Measurements from ENCODE around the gene HSPA4.
"Not testable (repeated sequence)": the region's sequence is repeated elsewhere in the genome, so short reads cannot be mapped to it uniquely, and the experiment has no call there.

Gene HSPA4

DNA sequence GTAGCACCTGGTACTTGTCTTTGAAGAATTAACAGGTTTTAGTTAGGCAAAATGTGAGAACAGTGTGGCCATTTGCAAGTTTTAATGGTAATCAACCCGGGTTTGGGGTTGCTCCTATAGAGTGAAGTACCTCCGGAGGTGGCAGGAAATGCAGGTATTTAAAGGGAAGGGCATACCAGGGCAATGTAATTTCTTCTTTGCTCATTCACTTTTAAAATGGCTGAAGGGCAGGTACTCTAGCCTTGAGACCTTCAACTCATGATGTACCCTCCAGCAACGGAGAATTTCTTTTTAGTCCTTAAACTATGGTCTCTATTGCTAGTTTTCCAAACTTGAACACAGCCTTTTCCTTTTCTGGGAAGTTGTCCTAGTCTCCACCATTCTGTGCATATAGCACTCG, 1.3 kb upstream of the HSPA4 start:
- DNase-seq (ENCODE audit: low spot score), result no peak

DNA sequence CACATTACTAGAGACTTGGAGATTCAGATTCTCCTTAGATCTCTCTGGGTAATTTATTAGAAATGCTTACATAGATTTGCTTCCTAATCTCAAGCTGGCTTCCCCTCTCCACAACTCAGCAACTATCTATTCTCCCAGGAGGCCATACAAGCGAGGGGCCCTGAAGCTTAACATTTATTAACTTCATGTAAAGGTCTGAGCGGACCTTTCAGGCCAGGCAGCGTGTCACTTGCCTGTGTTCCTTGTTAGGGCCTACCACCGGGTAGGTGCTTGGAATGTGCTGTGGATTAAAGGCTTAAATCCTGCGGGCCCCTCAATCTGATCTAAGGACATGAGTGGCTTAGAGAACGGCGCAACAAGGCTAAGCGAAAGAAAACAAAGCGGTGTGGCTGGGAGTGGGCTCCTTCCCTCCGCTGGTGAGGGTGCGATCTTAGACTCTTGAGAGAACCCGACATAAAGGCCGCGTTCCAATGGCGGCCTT, 712 bp upstream of the HSPA4 start:
- DNase-seq (ENCODE audit: low spot score), result no peak

DNA sequence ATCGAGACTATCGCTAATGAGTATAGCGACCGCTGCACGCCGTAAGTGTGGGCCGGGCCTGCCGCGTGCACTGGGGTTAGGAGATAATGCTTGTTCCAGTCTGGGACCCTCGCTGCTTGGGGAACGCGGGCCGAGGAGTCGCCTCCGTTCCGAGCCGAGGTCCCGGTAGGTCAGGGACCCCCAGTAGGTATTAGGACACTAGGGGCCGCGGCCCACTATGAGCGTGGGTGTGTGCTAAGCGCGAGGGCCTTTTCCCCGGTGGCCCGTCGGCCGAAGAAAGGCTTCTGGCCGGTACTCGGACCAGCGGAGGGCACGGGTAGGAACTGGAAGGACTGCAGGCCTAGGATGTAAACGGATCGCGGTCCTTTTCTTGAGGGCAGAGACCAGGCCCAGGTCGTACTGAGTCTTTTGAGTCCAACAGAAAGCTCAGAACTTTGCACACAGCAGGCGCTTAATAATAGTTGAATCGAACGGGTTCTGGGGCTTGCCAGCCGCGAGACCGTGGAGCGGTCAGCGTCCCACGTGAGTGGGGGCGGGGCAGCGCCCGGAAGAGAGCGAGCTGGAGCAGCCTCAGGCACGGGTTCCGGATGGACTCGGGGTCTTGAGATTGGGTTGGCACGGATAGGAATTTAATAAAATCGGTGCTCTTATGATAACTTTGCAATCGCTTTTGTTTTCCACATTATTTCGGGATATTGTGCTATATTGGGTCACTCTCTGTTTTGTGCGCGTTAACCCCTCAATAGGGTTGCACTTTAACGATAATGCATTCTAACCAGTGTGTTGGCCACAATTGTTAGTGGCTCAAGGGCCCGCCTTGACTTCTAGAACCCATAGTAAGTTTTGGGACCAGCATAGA, 733 bp downstream of the HSPA4 start:
- DNase-seq (ENCODE audit: low spot score), result peak; percentile 10

DNA sequence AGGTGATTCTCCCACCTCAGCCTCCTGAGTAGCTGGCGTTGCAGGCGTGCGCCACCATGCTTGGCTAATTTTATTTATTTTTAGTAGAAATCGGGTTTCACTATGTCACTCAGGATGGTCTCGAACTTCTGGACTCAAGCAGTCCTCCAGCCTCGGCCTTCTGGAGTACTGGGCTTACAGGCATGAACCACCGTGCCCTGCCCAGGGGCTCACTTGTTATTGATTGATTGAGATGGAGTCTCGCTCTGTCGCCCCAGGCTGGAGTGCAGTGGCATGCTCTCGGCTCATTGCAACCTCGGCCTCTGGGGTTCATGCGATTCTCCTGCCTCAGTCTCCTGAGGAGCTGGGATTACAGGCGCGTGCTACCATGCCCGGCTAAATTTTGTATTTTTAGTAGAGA, 1.6 kb downstream of the HSPA4 start:
- no peak for DNase-seq (ENCODE audit: low spot score)

DNA sequence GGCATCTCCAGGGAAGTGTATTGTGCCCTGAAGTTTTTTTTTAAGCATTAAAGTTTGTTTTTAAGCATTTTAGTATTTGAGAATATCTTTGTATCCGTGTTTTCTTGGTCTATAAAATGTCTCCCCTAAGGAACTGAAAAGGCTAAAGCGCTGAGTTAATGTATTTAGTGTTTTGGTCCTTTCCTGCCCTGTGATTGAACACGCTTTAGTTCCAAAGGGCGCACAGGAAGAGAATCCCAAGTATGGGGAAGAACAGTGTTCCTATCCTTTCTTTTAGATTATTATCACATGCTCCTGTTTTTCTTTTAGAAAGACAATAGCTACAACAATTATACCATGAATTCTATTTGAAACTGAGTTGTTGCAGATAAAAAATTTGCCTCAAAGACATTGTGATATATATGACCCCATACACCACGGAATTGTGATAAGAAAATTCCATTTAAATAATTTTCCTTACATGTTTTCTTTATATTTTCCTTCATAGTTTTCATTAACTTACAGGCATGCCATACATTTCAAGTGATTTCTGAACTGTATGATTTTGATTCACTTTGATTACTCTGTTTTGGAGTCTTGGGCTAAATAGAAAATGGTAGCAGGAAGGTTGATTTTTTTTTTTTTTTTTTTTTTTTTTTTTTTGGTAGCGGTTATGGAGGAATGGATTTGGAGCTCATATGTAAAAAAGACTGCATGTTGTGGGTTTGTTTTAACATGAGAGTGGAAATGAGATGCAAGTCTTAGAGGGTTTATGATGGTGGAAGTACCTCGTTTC, 3.1 kb downstream of the HSPA4 start:
- no peak for DNase-seq (ENCODE audit: low spot score)

DNA sequence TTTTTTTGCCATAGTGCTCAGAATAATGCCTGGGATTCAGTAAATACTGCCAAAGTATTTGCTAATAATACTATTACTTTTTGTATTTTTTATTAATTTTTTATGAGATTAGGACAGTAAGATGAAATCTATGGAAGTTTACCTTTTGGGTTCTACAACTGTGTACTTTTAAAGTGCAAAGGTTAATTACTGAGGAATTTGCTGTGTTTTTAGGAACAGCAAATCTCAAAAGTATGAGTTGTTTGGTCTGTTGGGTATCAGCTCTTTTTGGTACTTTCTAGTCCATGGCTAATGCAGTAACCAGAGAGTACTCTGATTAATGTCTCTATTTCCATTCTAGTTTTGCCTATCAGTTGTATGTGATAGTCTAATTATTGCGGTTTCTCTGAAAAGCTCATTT, 5.1 kb downstream of the HSPA4 start:
- DNase-seq (ENCODE audit: low spot score), result no peak

DNA sequence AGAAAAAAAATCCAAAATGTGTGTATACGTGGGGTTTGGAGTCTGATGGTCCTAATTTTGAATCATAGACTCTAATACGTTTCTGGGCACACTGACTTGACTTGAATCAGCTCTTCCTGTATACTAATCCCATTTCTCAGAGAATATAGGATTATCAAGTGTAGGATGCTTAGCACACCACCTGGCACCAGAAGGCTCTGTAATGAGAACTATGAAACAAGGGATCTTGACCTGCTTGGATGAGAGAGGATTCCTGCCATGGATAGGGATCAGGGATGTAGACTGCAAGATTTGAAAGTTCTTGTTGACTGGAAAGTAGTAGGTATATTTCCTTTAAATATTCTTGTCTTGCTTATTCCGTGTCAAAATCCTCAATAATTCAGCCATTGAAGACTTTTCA, 7.8 kb downstream of the HSPA4 start:
- no peak for DNase-seq (ENCODE audit: low spot score)

DNA sequence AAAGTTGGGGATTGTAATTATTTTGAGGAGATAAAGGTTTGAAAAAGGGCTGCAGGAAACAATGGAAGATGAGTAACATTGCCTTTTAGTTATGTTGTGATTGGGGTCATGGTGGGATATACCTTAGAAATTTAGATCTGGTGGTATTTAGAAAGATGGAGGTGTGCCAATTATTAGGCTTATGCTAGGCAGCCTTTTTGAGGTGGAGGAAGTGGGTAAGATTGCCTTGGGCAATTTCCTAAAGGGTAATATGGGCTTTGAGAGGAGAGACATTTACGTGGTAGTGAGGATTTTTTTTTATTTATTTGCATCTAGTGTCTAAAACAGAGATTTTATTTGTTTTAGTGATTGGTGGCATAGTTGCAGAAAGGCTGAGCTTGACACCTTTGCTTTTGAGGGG, 10.5 kb downstream of the HSPA4 start:
- no peak for DNase-seq (ENCODE audit: low spot score)

DNA sequence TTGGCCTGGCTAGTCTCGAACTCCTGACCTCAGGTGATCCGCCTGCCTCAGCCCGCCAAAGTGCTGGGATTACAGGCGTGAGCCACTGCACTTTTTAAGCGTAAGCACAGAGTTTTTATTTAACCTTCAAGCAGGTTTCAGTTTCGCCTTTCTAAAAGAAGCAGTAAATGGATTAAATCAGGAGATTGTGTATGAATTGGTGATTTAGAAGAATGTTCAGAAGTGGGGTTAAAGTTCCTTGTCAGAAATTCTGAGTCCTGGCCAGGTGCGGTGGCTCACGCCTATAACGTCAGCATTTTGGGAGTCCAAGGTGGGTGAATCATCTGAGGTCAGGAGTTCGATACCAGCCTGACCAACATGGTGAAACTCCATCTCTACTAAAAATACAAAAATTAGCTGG, 12.2 kb downstream of the HSPA4 start:
- no peak for DNase-seq (ENCODE audit: low spot score)

DNA sequence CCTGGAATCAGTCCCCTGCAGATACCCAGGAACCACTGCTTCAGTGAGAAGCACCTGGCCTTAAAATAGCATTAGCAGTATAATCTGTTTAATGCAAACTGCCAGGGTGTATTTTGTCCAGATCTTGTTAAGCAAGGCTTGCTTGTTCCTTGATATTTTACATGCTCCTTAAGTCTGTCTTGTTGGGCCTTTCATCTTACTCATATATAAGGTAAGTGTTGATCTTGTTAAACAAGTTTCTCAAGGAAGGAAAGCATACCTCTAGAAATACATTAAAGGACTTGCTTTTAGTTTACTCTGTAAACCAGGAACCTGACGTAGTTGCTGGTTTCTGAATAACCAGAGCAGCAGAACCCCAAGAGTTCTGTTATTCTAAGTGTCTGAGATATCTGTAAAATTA, 13.7 kb downstream of the HSPA4 start:
- no peak for DNase-seq (ENCODE audit: low spot score)

DNA sequence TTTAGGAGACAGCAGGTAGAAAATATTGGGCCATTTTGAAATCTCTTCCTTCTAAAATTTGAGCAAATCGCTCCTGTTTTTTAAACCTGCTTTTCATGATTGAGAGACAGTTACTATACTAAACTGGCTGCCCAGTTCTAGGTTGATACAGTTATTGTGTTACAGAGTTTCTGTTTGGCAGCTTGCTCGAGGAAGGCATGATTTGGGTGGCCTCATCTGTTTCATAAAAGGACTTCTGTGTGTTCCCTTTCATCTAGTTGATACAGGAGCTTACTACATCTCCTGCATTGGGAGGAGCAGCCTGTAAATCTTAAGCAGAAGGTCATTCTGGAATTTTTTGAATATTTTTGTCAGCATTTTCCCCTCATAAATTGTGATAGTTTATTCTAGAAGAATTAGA, 14.2 kb downstream of the HSPA4 start:
- DNase-seq (ENCODE audit: low spot score), result no peak

DNA sequence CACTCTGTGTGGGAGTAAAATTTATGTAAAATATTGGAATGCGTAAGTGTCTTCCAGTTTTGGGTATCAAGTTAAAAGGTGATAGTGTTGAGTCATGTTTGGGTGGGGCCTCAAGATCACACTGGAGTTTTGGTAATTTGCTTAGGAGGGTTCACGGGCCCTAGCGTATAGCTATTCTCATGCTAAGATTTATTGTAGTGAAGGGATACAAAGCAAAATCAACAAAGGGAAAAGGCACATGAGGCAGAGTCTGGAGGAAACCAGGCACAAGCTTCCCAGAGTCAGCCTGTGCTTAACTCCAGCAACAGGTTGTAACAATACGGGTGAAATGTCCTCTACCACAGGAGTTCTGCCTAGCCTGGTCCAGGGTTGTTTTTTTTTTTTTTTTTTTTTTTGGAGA, 20.2 kb downstream of the HSPA4 start:
- DNase-seq (ENCODE audit: low spot score), result no peak

DNA sequence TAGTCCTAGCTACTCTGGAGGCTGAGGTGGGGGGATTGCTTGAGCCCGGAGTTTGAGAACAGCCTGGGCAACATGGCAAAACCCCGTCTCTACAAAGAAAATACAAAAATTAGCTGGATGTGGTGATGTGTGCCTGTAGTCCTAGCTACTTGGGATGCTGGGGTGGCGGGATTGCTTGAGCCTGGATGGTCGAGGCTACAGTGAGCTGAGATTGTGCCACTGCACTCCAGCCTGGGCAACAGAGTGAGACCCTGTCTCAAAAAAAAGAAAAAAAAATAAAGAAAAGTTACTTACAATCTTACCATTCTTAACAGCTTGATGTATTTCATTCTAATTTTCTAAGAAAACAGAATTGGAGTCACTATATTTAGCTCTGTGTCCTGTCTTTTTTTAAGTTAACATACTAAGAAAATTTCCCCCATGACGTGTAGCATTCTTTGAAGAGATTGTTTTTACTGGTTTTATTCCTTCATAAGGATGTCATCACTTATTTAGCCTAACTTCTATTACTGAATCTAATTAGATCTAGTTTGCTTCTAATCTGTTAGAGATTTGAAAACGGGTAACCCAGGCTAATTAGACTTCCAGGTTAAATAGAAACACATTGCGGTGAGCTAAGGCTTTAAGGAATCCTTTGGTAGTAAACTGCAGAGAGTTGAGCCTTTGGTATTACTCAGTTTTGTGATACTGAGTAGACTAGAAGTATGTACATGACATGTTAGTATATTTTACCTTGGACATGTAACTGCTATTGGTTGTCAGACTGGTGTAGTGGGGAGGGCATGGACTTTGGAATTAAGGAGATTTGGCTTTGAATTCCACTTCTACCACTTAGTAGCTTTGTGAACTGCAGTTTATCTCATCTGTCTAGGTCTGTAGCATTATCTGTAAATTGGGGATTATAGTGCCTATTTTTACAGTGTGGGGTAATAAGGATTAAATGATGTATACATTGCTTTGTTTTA, 24.0 kb downstream of the HSPA4 start:
- DNase-seq (ENCODE audit: low spot score), result no peak

DNA sequence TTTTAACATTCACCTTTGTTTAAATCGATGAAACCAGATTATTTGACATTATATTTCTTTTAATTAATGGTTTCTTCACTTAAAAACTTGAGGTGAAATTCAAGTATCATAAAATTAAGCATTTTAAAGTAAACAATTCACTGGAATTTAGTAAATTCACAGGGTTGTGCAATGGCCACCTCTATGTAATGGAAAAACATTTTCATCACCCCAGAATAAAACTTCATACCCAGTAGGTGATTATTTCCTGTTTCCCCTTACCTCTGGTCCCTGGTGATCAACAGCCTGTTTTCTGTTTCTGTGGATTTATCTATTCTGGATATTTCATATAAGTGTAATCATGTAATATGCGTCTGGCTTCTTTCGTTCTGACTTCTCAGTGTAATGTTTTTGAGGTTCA, 27.2 kb downstream of the HSPA4 start:
- DNase-seq (ENCODE audit: low spot score), result no peak

DNA sequence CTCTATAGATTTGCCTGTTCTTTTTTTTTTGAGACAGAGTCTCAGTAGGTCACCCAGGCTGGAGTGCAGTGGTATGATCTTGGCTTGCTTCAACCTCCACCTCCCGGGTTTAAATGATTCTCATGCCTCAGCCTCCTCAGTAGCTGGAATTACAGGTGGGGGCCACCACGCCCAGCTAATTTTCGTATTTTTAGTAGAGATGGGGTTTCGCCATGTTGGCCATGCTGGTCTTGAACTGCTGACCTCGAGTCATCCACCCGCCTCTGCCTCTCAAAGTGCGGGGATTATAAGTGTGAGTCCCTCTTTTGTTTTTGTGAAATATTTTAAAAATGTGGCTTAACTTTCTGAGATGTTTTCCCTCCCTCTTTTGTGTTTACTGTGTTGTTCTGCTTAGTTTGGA, 29.2 kb downstream of the HSPA4 start:
- no peak for DNase-seq (ENCODE audit: low spot score)

DNA sequence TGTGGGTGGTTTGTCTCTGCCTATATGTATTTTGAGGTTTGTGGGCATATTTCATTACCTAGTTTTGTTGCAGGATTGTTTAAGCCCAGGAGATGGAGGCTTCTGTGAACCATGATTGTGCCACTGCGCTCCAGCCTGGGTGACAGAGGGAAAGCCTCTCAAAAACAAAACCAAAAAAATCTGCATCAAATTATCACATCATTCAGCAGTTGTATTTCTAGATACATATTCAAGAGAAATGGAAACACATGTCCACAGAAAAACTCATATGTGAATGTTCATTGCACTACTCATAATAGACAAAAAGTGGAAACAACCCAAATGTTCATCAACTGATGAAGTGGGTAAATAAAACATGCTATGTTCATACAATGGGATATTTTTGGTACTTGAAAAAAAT, 29.9 kb downstream of the HSPA4 start:
- DNase-seq (ENCODE audit: low spot score), result no peak

DNA sequence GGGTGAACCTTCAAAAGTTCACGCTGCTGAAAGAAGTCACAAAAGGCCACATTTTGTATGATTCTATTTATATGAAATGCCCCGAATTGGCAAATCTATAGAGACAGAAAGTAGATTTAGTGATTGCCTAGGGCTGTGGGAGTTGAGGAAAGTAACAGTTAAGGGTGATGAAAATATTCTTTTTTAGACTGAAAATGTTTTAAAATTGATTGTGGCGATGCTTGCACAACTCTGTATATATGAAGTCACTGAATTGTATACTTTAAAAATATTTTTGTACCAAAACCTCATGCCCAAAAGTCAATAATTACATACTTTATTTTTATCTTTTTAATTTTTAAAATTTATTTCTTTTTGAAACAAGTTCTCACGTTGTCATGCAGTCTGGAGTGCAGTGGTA, 30.3 kb downstream of the HSPA4 start:
- no peak for DNase-seq (ENCODE audit: low spot score)

DNA sequence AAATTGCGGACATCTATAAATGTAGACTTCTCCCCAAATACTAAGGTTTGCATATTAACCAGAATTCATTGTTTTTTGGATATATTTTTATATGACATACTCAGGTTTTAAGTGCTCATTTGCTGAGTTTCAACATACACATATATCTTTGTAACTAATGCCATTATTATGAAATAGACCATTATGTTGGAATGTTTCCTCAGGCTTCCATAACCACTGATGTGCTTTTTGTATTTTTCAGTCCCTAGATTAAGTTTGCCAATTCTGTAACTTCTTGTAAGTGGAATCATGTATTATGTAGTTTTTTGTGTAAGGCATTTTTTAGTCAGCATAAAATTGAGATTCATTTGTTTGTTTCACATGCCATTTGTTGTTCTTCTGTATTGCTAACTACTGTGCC, 32.1 kb downstream of the HSPA4 start:
- DNase-seq (ENCODE audit: low spot score), result no peak

DNA sequence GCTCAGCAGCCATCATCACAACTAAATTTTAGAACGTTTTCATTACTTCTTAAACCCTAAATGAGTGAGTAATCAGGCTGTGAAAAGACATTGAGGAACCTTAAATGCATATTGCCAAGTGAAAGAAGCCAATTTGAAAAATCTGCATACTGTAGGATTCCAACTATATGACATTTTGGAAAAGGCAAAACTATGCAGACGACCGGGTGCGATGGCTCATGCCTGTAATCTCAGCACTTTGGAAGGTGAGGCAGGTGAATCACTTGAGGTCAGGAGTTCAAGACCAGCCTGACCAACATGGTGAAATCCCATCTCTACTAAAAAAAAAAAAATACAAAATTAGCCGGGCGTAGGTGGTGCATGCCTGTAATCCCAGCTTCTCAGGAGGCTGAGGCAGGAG, 33.4 kb downstream of the HSPA4 start:
- not testable (repeated sequence) for DNase-seq (ENCODE audit: low spot score)

DNA sequence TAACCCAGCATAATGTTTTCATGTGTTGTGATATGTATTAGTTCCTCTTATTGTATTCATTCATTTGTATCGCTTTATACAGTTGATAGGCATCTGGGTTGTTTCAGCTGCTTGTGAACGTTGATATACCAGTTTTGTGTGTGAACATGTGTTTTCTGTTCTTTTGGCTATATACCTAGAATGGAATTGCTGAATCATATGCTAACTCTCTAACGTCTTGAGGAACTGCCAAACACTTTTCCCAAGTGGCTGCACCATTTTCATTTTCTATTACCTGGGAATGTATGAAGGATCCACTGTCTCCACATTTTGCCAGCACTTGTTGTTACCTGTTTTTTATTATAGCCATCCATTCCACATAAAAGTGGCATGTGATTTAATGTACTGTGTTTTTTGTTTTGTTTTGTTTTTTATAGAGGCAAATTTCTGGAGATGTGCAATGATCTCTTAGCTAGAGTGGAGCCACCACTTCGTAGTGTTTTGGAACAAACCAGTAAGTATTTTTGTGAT, 34.6 kb downstream of the HSPA4 start:
- DNase-seq (ENCODE audit: low spot score), result no peak

DNA sequence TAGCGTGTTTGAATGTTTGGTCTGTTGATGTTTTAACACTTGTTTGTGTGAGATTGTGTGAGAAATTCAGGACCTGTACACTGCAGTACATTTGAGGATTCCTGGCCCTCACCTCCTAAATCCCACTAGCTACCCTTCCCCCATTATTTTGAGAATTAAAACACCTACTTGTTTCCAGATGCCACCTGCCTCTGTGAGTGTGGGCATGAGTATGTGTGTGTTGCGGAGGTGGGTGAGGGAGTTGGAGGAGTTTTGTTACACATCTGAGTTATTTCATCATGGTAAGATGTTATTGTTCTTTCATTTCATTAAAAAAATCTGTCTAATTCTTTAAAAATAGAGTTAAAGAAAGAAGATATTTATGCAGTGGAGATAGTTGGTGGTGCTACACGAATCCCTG, 36.3 kb downstream of the HSPA4 start:
- DNase-seq (ENCODE audit: low spot score), result peak; percentile 11

DNA sequence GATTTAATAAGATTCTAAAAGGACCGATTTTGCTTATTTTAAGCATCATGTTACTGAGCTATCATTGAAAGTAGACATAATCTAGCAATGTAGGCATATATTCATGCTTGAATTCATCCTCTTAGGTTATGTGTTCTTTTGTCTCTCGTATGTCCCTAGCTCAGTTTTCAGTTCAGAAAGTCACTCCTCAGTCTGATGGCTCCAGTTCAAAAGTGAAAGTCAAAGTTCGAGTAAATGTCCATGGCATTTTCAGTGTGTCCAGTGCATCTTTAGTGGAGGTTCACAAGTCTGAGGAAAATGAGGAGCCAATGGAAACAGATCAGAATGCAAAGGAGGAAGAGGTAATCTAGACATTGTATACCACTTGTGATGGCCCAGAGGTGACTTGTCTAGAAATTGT, 39.2 kb downstream of the HSPA4 start:
- DNase-seq (ENCODE audit: low spot score), result no peak
